Body of pancreas (tissue), 4 donors: Measurements from ENCODE around the gene PRTFDC1.

ENCODE experiments used
- POLR2A ChIP-seq, 3 donors: fragments of 450-650 bp; IDR thresholded peaks; one replicate each; pipeline ENCODE4 v1.6.1; 2016; ENCODE audit warnings: antibody characterized with exemption in 3 of 3, mild to moderate bottlenecking in 2 of 3
- TF ChIP-seq, protein P1 (sequence below), 7 experiments: fragments of 450-650 bp in 4 of 7; fragments of 200-600 bp in 3 of 7; sonication (generic) in 3 of 7; IDR thresholded peaks; one replicate each; pipeline ENCODE4 v1.5.1; 2016 to 2019; ENCODE audit warnings: antibody characterized with exemption in 7 of 7

DNA sequence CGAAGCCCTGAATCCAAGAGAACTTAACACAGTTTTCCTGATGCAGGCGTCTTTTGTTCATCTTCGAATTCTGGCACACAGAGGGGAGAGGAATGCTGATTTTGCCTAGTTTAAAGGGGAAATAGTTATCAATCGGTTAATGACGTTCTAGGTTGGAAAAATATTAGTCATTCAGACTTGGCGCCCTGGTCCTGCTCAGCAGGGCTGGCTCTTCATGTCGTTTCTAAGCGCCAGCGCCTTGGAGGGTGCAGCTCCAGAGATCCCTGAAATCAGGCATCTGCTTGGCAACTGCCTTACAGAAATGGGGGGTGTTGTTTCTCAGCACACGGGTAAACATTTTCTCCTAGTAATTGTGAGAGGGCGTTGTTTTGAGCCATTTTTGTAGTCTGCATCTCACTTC, 1.3 kb upstream of the PRTFDC1 start:
- no peak for TF ChIP-seq POLR2A (IDR thresholded peaks at IDR 0.05)
- TF ChIP-seq, protein P1, sequence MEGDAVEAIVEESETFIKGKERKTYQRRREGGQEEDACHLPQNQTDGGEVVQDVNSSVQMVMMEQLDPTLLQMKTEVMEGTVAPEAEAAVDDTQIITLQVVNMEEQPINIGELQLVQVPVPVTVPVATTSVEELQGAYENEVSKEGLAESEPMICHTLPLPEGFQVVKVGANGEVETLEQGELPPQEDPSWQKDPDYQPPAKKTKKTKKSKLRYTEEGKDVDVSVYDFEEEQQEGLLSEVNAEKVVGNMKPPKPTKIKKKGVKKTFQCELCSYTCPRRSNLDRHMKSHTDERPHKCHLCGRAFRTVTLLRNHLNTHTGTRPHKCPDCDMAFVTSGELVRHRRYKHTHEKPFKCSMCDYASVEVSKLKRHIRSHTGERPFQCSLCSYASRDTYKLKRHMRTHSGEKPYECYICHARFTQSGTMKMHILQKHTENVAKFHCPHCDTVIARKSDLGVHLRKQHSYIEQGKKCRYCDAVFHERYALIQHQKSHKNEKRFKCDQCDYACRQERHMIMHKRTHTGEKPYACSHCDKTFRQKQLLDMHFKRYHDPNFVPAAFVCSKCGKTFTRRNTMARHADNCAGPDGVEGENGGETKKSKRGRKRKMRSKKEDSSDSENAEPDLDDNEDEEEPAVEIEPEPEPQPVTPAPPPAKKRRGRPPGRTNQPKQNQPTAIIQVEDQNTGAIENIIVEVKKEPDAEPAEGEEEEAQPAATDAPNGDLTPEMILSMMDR (IDR thresholded peaks at IDR 0.05), result no peak
